ENCODE measurements around the gene PXN.
"Not testable (repeated sequence)": the region's sequence is repeated elsewhere in the genome, so short reads cannot be mapped to it uniquely, and the experiment has no call there.

PXN gene

DNA sequence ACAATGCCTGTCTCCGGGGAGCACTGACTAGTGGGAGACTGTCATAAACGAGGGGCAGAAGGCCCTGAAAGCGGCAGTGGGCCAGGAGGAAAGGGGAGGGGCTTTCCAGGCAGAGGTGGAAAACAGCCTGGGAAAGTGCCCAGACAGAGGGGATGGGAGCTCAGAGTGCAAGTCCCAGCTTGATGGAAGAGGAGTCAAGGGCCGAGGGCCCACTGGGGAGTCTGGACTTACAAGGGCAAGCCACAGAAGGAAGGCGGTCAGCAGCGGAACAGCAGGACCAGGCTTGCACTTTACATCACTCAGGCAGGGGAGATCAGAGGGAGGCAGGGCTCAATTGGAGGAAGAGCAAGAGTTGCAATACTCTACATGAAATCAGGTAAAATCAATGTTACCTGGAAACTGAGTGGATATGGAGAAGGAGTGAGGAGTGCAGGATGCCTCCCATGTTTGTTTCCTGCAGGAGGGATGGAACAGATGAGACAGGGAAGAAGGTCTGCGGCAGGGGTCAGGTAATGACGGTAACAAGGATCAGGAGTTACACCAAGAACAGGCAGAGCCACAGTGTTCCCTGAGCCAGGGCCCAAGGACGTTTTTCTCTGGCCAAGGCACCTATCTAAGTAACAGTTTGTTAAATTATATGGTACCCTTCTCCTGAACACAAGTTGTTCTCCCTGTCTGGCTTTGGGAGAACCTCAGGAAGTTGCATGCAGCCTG is 23.8 kb downstream of the PXN start:
- no peak for DNase-seq (ENCODE audit: low read depth, low spot score)

DNA sequence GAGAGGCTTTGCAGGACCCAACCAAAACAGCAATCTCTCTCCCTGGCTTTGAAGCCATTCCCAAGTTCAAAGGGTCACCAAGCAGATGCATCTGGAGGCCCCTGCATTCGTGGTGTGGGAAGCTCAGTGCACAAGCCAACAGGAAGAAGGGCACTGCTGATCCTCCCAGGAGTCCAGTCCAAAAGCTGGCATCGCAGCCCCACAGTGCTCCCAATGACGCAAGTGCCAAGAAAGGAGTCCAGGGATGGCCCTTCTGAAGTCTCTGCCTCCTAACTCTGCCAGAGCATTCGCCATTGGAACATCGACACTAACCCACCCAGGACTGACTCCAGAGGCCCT is 25.1 kb downstream of the PXN start:
- DNase-seq (ENCODE audit: low read depth, low spot score) = no peak

DNA sequence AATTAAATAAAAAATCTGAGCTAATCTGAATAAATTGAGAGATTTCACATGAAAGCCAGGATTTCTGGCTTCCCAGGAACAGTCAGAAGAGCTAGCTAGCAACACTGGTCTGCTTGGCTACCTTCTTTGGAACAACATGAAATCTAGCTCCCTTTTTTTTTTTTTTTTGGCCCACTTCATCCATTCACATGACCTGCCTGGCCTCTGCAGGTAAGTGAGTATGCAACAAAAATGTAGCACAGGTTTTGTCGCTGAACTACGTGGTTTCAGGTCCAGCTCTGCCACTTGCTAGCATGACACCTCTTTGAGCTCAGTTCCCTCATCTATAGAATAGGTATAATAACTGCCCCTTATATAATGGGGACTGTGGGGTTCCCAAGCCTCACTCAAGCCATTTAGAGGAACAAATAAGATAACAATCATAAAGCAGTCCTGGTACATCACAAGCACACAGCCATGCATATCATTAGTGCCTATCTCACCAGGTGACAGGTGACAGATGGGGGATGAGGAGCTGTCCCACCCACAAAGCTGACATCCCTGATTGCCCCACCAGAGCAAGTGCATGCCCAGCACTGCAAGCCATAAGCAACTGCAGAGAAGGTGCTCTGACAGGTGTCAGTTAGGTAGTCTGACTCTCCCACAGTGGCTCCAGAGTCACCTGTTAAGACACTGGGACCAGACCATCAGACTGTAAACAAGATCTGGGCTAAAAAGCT is 25.6 kb downstream of the PXN start:
- DNase-seq (ENCODE audit: low read depth, low spot score) = no peak

DNA sequence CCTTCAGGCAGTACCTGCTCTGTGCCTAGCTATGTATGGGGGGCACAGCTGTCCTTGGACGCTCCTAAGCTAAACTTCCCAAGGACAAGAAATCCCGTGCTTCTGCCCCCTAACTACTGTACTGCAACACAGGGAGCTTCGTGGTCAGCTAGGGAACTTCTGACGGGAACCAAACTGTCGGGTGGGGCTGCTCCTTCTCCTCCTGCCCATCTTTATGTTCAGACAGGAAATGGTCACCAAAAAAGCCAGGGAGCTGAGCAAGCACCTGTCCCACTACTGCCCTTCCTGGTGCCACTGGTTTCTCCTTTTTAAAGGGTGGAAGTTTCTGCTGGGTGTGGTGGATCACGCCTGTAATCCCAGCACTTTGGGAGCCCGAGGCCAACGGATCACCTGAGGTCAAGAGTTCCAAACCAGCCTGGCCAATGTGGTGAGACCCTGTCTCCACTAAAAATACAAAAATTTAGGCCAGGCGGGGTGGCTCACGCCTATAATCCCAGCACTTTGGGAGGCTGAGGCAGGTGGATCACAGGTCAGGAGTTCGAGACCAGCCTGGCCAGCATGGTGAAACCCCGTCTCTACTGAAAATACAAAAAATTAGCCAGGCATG is 26.6 kb downstream of the PXN start:
- no peak for DNase-seq (ENCODE audit: low read depth, low spot score)

DNA sequence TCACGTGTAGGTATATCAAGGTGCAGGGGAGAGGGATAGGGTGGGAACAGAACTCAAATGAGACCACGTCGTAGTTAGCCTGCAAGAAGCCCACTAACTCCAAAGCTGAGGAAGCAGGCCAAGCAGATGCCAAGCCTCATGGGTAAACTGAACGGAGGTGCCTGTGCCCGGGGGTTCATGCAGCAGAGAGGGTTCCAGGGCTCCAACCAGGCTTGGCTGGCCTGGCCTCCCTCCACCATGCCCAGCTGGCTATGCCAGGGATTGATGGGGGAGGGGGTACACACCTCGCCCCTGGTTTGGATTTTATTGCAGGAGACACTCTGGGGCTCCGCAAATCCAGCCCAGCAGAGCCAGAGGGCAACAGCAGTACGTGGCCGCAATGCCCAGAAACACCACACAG is 27.3 kb downstream of the PXN start:
- no peak for DNase-seq (ENCODE audit: low read depth, low spot score)

DNA sequence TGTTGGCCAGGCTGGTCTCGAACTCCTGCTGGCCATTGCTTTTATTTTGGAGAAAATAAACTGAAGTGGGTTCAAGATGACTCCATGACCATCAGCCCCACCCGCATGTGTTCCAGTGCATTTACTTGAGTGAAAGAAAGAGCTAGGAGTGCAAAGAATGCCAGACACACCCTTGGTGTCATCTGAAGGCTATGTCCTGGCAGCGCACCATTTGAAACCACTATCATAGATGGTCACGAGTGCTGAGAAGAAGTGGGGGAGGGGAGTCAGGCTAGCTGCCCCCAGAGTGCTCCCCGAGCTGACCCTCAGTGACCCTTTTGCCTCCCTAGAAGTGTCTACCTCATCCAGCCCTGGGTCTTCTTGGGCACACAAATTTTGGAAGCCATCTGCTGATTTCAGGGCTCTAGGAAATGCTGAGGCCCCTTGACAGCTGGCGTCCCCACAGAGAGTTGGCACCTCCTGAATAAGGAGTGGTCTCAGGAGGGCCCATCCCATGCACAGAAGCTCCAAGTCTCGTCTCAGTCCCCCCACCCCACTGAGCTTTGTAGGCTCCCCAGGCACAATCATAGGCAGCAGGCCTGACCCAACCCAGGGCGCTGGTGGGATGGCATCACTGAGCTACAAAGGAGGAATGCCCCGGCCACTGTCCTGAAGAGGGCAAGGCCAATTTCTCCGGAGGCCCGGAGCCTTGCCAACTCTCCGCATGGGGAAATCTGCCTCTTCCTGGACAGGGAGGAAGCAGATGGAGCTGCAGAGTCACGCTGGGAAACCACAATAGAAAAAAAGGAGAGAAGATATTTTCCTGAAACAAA is 28.0 kb downstream of the PXN start:
- peak; percentile 59 for DNase-seq (ENCODE audit: low read depth, low spot score)

DNA sequence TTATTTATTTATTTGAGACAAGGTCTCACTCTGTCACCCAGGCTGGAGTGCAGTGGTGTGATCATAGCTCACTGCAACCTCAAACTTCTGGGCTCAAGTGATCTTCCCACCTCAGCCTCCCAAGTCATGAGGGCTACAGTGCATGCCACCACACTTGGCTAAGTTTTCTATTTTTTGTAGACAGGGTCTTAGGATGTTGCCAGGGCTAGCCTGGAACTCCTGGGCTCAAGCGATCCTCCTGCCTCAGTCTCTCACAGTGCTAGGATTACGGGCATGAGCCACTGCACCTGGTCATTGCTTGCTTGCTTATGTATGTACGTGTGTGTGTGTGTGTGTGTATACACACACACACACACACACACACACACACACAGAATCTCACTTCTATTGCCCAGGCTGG is 28.7 kb downstream of the PXN start:
- not testable (repeated sequence) for DNase-seq (ENCODE audit: low read depth, low spot score)

DNA sequence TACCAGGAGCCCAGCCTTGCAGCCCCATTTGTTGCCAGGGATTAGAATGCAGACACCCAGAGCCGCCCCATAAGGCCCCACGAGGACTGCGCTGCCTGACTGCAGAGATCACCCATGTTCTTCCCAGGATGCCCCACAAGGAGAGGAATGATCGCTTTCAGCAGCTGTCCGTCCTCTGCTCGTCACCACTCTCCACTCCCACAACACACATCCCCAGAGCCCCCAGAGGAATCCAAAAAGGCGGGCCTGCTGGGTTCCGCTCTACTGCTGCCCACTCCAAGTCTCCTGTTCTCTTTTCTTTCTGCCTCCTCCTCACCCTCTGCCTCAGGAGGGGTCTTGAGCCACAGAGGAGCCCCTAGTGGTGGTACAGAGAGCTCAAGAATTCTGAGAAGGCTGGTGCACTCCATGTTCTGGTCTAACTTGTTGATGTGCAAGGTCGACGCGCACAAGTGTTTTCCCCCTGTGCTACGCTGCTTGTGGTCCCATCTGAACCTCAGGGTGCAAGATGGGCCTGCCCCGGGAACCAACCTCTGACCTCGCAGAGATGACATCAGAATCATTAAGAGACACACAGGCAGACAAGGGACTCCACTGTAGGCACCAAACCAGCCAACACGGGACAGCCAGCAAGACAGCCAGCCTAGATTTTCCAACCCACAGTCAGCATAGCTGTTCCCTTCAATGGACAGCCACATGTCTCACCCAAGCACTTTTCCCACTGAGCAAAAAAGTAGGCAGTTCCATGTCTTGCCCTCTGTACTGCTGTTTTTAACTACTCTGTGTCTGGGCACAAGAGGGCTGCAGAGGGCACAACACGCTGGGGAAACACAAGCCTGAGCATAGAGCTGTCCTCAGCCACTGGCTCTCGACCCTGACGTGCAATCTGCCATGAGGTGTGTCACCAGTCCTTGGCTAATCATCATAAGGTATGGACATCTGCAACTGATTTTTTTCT is 29.9 kb downstream of the PXN start:
- DNase-seq (ENCODE audit: low read depth, low spot score) = no peak

DNA sequence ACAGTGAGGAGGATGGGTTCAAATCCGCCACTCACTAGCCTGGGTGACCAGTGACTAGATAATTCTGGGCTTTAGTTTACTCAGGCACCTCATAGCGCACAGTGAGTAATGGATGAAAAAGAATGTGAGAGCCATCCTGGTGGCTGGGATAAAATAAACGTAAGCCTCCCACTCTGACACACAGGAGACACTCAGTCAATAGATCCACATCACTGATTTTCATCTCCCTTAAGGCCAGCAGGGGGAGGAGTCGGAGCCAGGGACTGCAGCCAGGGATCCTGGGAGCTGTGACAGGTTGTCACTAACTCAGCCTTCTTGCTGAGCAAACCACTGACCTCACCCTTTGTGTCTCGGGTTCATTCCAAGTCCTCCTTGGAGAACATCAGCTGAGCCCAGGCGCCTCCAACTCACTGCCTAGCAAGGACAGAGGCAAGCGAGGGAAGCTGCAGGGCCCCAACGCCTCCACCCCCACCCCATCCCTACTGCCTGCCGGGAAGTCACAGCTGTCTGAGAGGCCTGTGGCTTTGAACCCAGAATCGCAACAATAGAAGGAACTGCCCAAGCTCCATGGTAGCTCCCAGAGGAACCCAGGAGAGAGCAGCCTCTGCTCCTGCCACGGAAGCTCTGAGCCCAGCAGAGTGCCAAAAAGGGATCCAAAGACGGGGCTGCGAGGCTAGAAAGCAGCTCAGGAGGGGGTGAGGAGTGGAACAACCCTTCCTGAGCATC is 30.7 kb downstream of the PXN start:
- DNase-seq (ENCODE audit: low read depth, low spot score) = peak; percentile 95

DNA sequence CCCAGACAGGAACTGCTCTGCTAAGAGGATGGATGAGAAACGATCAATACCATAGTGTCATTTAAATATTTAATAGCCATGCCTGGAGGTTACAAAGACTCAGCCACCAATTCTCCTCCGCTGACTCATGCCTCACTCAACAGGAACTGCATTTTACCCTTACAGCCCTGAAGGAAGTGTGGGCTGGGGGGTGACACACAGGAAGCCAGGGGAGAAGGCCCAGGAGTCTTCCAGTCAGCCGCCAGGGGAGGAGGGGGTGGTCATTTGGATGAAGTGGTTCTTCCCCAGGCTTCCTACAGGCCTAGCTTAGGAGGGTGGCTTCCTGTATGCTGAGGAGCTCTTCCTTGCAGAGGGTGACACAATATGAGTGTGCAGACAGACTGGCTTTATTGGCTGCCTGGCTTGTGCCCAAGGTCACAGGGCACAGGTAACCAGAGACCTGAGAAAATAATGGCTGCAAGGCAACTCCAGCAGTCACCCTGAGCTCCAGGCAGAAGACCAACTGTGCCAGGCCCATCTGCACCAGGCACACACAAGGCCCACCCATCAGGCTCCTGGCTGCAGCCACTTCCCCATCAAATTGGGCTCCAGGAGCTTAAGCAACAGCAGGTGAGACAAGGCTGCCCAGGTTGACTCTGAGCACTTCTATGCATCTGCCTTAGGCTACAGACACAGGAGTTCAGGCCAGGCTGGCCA is 34.1 kb downstream of the PXN start:
- DNase-seq (ENCODE audit: low read depth, low spot score) = peak; percentile 93

DNA sequence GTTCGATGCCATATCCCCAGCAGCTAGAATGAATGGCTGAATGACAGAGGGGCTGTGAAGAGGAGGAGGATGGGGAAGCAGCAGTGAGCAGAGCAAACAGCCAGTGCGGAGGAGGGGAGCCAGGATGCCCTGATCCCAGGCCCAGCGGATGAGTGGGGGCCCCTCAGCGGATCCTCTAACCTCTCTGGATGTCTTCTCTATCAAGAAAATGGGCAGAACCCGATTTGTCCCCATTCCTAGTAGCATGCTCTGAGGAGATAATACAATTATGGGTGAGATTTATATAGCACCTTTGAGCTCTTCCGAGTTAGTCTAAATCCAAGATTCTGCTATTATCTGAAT is 34.6 kb downstream of the PXN start:
- no peak for DNase-seq (ENCODE audit: low read depth, low spot score)

DNA sequence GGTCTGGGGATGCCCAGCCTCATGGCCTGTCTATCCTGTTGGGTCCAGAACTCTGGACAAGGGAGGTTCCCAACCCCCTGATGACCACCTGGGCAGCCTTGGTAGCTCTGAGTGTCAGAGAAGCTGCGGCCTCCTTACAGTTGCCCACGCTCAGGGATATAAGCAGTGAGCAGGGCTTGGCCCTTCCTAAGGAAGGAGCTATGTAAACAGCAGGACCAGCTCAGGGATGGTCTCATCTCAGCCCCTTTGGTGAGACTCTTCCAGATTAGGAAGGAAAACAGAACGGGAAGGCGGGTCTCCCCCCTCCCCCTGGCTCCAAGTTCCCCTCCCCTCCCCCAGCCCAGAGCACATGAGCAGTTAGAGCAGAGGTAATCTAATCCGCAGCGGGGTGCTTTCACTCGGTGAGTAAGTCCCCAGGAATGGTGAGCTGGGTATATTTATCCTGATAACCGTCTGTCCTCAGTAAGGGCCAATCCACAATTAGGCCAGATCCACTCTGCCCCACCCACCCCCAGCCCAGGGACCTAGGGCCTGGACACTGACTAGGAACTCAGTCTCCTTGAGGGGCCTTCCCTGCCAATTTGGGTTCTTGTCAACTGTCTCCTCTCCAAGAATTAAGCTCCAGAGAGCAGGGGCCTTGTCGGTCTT is 35.1 kb downstream of the PXN start:
- peak; percentile 95 for DNase-seq (ENCODE audit: low read depth, low spot score)

DNA sequence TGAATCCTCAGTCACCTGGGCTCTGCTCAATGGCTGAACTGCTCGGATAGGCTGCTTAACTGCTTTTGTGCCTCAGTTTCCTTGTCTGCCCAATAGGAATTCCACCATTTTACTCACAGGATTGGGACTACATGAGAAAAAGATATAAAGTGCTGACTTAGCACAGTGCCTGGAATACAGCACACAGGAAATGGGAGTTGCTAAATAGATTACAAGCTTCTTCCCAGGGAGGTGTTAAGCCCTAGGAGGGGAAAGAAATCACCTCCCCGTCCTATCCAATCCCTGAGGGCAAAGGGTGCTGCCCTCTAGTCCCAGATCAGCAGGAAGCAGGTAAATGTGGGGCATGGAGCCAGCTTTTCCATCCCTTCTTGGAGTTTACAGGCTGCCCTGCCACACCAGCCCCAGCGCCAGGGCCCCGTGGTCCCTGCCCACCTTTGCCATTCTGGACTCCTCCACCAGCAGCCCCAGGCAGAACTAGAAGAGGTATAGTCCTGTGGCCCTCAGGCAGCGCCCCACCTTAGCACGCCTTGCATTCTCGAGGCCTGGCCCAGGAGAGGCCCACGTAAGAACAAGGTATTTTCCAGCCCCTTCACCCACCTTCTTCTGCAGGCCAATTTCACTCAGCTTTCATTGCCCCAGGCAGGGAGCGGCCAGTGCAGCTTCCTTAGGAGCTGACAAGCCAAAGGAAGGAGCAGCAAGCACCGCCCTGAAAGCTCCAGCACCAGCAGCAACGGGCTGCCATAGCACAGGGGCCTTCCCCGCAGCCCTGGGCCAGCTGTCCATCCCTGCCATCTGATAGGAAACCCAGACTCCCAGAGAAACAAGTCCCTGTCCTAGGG is 35.8 kb downstream of the PXN start:
- no peak for DNase-seq (ENCODE audit: low read depth, low spot score)

DNA sequence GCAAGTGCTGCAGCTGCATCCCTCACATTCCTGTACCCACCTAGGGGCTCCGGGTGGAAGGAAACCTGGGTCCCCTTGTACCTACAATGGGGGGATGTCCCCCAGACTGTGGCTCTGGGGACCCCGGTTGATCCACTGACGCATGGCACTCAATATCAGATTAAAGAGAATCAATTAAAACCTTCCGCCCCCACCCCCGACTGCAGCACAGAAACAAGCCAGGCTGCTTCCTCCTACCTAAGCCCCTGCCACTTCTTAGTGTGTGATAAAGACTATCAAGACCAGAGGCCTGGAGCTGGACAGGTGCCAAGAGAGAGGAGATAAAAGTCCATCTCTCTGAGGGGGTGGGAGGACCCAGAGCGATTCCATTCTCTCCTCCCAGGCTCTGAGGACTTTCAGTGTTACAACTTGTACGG is 36.5 kb downstream of the PXN start:
- DNase-seq (ENCODE audit: low read depth, low spot score) = no peak

DNA sequence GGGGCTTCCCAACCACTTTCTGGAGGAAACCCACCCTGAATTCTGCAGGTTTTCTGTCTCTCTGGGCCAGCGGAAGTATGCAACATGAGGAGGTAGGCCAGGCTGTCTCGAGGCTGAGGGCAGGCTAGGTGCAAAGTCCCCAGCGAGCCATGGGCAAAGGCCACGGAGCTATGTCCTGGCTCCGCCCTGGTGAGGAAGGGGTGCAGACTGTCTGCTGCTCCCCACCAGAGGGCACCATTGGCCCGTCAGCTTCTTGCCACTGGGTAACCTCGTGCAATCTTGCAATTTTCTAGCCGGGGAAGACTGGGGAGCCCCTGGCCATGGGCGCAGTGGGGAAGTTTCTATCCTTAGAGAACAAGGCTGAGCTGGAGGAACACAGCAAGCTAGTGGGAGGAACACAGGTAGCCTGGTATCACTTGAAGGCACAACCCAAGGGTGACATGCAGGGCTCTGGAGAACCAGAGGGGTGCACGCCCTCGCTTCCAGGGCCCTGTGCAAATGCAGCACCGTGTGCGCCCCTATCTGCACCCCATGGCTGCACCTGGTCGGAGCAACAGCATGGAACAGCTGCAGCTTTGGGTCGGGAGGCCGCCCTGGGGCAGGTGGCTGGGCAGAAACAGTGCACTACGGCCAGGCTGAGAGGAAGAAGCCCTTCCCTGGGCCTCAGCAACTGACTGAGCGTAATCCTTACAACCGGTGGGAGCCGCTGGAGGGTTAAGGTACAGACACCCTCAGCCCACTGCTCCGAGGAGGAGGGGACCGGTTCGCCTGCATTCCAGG is 37.0 kb downstream of the PXN start:
- DNase-seq (ENCODE audit: low read depth, low spot score) = peak; percentile 92

DNA sequence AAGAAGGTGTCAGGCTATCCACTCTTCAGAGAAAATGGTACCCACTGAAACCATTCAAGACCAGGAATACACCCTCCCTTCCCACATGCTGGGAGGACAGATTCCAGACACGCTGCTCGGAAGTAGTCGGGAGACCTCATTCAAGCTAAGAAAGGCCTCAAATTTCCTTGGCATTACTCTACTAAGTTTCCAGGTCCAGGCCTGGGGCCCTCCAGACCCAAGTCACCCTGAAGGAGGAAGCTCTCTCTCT is 37.6 kb downstream of the PXN start:
- no peak for DNase-seq (ENCODE audit: low read depth, low spot score)

DNA sequence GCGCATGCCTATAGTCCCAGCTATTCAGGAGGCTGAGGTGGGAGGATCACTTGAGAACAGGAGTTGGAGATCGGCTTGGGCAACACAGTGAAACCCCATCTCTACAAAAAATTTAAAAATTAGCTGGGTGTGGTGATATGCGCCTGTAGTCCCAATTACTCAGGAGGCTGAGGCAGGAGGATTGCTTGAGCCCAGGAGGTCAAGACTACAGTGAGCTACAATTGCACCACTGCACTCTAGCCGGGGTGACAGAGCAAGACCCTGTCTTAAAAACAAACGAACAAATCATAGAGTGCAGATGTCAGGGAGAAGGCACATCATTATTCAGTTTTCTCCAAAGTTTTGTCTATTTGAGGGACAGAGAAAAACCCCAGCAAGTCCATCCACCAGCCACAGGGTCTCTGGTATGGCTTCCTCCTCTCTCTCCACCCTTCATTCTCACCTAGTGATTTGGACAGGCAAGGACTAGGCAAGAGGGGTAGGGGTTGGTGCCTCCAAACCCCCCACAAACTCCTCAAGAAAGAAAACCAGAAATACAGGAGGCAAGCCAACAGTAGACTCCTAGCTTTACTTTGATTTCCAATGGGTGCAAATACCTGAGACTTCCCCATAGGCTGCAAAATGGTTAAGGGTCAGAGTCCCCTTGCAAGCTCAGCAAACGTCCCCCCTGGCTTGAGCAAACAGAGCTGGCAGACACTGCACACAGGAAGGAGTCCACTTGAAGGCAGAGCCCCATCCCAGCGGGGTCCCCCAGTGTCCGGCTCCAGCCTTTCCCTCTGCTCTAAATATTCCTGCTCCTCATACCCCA is 38.1 kb downstream of the PXN start:
- DNase-seq (ENCODE audit: low read depth, low spot score) = no peak
